ENCODE data around the gene HEBP1. TPM values are rescaled to one million over a fixed set of nuclear protein-coding genes. Genes with fewer than 3 reads are reported as not detected.

HEBP1 gene
- total and polyA plus RNA-seq, 4 donors, result 27.7 to 70.0 (median 50.3) TPM

- DNase-seq (ENCODE audit: low spot score), result no peak
- peaks cover 10 to 62% (median 36%) of the 10 kb centered on the region in 4 donors for H3K4me1 ChIP-seq (ENCODE audit: control insufficient read depth in 4 of 4, insufficient read depth in 4 of 4, low read length in 3 of 4)
- 8% methylated on average over 22 of the region's 22 CpGs for WGBS
These were observed 650 bp downstream of the HEBP1 start for GRCh38 chr12:12999271-12999958.

GRCh38 chr12:12998248-12998647 is 1.8 kb downstream of the HEBP1 start:
- H3K4me1 ChIP-seq (ENCODE audit: control insufficient read depth in 4 of 4, insufficient read depth in 4 of 4, low read length in 3 of 4), result peaks cover 10 to 58% (median 30%) of the 10 kb centered on the region in 4 donors
- no peak overlapping the region for H3K27ac ChIP-seq (ENCODE audit: low read depth in 1 of 2, low read length in 2 of 2)
- H3K27me3 ChIP-seq (ENCODE audit: control insufficient read depth in 4 of 4, insufficient read depth in 4 of 4, low read length in 3 of 4), result no peaks in the 10 kb centered on the region
- no peak overlapping the region for H3K4me3 ChIP-seq (ENCODE audit: low read depth in 1 of 3, low read length in 3 of 3)
- H3K9ac ChIP-seq (ENCODE audit: low read depth in 1 of 2, low read length in 2 of 2), result no peak overlapping the region
- no peaks in the 10 kb centered on the region for H3K9me3 ChIP-seq (ENCODE audit: control insufficient read depth in 4 of 4, low read length in 3 of 4)
- no peak for DNase-seq (ENCODE audit: low spot score)
- WGBS, result 66% methylated on average over 4 of the region's 4 CpGs
- no peaks in the 10 kb centered on the region for H3K36me3 ChIP-seq (ENCODE audit: control insufficient read depth in 4 of 4, insufficient read depth in 3 of 4, low read depth in 1 of 4, low read length in 3 of 4)
- TF ChIP-seq HNF4G (IDR thresholded peaks at IDR 0.05), result no peak
- no peak for TF ChIP-seq TAF1 (conservative IDR thresholded peaks at IDR 0.05)
- TF ChIP-seq GABPA (IDR thresholded peaks at IDR 0.05 in 1 of 2, conservative IDR thresholded peaks at IDR 0.05 in 1 of 2), result no peak
- TF ChIP-seq ZBTB33 (IDR thresholded peaks at IDR 0.05), result no peak
- no peak for TF ChIP-seq MAX (IDR thresholded peaks at IDR 0.05)
- TF ChIP-seq RXRA (IDR thresholded peaks at IDR 0.05), result no peak
- no peak for TF ChIP-seq EGR1 (IDR thresholded peaks at IDR 0.05; ENCODE audit: low read depth in 2 of 2)
- no peak for TF ChIP-seq JUND (IDR thresholded peaks at IDR 0.05)
- TF ChIP-seq SP1 (IDR thresholded peaks at IDR 0.05), result no peak

More at GRCh38 chr12:12999271-12999958, 650 bp downstream of the HEBP1 start:
- TF ChIP-seq YY1 (IDR thresholded peaks at IDR 0.05) (peak; percentile 48), RAD21 (IDR thresholded peaks at IDR 0.05) (peak in 1 of 2 donors; percentile 8), FOXA1 (IDR thresholded peaks at IDR 0.05) (no peak), NR2F2 (IDR thresholded peaks at IDR 0.05) (peak; percentile 59), HNF4A (conservative IDR thresholded peaks at IDR 0.05) (peak; percentile 49 to 69), ZBTB33 (IDR thresholded peaks at IDR 0.05) (no peak)
- H3K27ac ChIP-seq (ENCODE audit: low read depth in 1 of 2, low read length in 2 of 2), result peak overlapping the region; percentile 71 to 86
- no peaks in the 10 kb centered on the region for H3K36me3 ChIP-seq (ENCODE audit: control insufficient read depth in 4 of 4, insufficient read depth in 3 of 4, low read depth in 1 of 4, low read length in 3 of 4)
- H3K9ac ChIP-seq (ENCODE audit: low read depth in 1 of 2, low read length in 2 of 2), result peak overlapping the region; percentile 78 to 81
- H3K27me3 ChIP-seq (ENCODE audit: control insufficient read depth in 4 of 4, insufficient read depth in 4 of 4, low read length in 3 of 4), result no peaks in the 10 kb centered on the region
- peak overlapping the region; percentile 61 to 88 (median 85) for H3K4me3 ChIP-seq (ENCODE audit: low read depth in 1 of 3, low read length in 3 of 3)
- H3K9me3 ChIP-seq (ENCODE audit: control insufficient read depth in 4 of 4, low read length in 3 of 4), result no peaks in the 10 kb centered on the region

GRCh38 chr12:12997734-12998133 is 2.3 kb downstream of the HEBP1 start:
- H3K27ac ChIP-seq (ENCODE audit: low read depth in 1 of 2, low read length in 2 of 2), result peak overlapping the region in 1 of 2 donors; percentile 36
- H3K4me3 ChIP-seq (ENCODE audit: low read depth in 1 of 3, low read length in 3 of 3), result no peak overlapping the region

More at GRCh38 chr12:12997734-12998133, 2.3 kb downstream of the HEBP1 start:
- H3K4me1 ChIP-seq (ENCODE audit: control insufficient read depth in 4 of 4, insufficient read depth in 4 of 4, low read length in 3 of 4), result peaks cover 10 to 55% (median 30%) of the 10 kb centered on the region in 4 donors
- no peak for DNase-seq (ENCODE audit: low spot score)
- WGBS, result 72% methylated on average over 2 of the region's 2 CpGs
- no peak overlapping the region for H3K9ac ChIP-seq (ENCODE audit: low read depth in 1 of 2, low read length in 2 of 2)
- TF ChIP-seq NR2F2 (IDR thresholded peaks at IDR 0.05), result no peak
- no peak for TF ChIP-seq HNF4A (conservative IDR thresholded peaks at IDR 0.05)
- no peak for TF ChIP-seq MAX (IDR thresholded peaks at IDR 0.05)
- no peak for TF ChIP-seq CTCF (IDR thresholded peaks at IDR 0.05; ENCODE audit: low read depth, low read length, missing input control)
- no peak for TF ChIP-seq EGR1 (IDR thresholded peaks at IDR 0.05; ENCODE audit: low read depth in 2 of 2)
- no peak for TF ChIP-seq ATF3 (IDR thresholded peaks at IDR 0.05)
- TF ChIP-seq REST (IDR thresholded peaks at IDR 0.05), result no peak
- TF ChIP-seq HNF4G (IDR thresholded peaks at IDR 0.05), result no peak
- no peaks in the 10 kb centered on the region for H3K9me3 ChIP-seq (ENCODE audit: control insufficient read depth in 4 of 4, low read length in 3 of 4)
- H3K36me3 ChIP-seq (ENCODE audit: control insufficient read depth in 4 of 4, insufficient read depth in 3 of 4, low read depth in 1 of 4, low read length in 3 of 4), result no peaks in the 10 kb centered on the region
- H3K27me3 ChIP-seq (ENCODE audit: control insufficient read depth in 4 of 4, insufficient read depth in 4 of 4, low read length in 3 of 4), result no peaks in the 10 kb centered on the region
